A172 (cell line): ENCODE measurements around the gene TRMT112. TPM values are rescaled to one million over a fixed set of nuclear protein-coding genes. Genes with fewer than 3 reads are reported as not detected.

ENCODE experiments used
- DNase-seq: peaks from one replicate; pipeline ENCODE4 v3.0.0-alpha.2; 2015; ENCODE audit warnings: low spot score
- total RNA-seq: library from RNA; depleted of rRNA; stranded (reverse); fragments of >200 nt; shearing (Covaris generic); gene quantifications from 2 replicates; pipeline ENCODE4 v1.2.3, GENCODE V29; 2014

The TRMT112 gene
- total RNA-seq, 1 experiment from 2014 or later: 683 TPM

DNA sequence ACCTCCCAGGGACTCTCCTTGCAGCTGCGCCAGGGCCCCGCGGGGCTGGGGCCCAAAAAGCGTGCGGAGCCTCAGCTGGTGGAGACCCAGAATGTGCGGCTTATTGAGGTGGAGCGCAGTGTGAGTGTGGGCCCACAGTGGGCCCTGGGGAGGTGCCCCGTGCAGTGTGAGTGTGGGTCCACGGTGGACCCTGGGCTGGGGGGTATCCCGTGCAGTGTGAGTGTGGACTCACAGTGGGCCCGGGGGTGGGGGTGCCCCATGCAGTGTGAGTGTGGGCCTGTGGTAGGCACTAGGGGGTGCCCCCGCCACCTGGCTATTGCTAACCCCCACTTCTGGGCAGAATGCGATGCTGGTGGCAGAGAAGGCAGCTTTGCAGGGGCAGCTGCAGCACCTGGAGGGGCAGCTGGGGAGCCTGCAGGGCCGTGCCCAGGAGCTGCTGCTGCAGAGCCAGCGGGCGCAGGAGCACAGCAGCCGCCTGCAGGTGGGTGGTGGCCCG lies 33.8 kb upstream of the TRMT112 start:
- DNase-seq: no peak

DNA sequence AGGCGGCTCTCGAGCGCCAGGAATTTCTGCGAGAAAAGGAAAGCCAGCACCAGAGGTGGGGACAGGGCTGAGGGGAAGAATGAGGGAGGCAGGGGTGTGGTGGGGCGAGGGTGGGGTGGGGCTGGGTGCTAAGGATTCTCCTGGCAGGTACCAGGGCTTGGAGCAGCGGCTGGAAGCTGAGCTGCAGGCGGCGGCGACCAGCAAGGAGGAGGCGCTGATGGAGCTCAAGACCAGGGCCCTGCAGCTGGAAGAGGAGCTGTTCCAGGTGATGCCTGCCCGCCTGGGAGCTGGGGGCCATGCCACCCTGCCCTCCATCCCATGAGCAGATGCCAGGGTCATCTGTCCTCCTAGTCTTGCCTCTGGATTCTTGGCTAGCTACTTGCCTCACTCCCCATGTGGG lies 32.0 kb upstream of the TRMT112 start:
- DNase-seq: no peak

DNA sequence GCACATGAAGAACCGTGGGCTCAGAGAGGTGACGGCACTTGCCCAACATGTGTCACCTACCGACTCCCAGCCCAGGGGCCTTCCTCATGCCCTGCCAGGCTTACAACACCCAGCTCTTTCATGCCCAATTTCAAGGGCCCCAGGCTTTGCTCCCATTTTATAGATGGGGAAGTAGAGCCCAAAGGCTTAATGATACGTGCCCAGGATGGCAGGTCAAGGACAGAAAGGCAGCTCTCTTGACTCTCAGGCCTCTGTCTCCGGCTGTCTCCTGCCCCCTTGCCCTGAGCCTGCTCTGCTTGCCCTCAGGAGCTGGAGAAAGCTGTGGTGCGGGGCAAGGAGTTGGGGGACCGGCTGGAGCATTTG lies 31.6 kb upstream of the TRMT112 start:
- DNase-seq: no peak

DNA sequence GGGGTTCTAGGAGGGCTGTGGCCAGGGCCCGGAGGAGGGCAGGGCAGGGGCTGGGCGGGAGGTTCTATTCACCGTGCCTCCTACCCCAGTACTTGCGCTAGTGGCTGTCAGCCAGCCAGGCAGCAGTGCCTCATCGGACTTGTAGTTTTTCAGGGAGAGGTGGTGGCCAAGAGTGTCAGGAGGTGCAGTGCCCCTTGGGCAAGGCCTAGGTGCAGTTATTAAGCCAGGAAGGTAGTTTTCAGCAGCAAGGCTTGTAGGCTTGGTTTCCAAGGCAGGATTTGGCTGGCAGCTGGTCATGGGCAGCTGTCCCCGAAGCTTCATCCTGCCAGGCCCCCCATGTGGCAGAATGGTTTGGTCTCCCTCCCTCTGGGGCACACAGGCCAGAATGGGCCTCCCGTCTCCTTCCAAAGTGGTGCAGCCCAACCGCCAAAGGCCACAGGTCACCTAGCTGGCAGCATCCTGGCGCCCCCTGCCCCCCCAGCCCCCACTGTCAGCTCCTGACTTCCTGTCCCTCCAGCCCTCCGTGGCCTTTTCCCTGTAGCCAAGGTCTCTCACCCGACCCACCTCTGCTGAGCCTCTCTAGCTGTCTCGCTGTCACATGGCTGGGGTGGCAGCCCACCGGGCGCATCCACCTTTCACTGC lies 31.1 kb upstream of the TRMT112 start:
- no peak for DNase-seq

DNA sequence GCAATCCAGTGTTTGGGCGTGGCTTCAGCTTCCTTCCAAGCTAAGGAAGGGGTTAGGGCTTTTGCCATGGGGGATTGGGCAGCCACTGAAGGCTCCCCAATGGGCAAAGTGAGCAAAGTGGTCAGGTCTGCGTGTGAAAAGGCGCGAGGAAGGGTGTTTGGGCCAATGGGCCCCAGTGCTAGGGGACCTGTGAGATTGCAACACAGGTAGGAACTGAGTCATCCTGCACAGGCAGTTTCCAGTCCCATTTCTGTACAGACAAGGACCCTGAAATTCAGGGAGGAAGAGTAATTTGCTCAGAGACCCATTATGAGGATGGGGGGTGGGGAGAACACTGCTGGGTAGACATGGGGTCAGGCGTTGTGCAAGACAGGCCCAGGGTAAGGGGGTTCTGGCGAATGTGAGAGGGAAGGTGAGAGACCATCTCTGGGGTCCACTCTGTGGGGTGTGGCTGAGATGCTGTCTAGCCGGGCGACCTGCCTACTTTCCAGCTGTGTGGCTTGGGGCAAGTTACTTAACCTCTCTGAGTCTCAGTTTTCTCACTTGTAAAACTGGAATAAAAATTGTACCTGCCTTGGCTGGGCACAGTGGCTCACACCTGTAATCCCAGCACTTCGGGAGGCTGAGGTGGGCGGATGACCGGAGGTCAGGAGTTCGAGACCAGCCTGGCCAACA lies 30.0 kb upstream of the TRMT112 start:
- DNase-seq: no peak

DNA sequence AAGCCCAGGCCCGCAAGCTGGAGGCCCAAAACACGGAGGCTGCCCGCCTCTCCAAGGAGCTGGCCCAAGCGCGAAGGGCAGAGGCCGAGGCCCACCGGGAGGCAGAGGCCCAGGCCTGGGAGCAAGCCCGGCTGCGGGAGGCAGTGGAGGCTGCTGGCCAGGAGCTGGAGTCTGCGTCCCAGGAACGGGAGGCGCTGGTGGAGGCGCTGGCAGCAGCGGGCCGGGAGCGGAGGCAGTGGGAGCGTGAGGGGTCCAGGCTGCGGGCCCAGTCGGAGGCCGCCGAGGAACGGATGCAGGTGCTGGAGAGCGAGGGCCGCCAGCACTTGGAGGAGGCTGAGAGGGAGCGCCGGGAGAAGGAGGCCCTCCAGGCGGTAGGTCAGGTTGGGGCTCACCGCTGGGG lies 27.4 kb upstream of the TRMT112 start:
- DNase-seq: no peak

DNA sequence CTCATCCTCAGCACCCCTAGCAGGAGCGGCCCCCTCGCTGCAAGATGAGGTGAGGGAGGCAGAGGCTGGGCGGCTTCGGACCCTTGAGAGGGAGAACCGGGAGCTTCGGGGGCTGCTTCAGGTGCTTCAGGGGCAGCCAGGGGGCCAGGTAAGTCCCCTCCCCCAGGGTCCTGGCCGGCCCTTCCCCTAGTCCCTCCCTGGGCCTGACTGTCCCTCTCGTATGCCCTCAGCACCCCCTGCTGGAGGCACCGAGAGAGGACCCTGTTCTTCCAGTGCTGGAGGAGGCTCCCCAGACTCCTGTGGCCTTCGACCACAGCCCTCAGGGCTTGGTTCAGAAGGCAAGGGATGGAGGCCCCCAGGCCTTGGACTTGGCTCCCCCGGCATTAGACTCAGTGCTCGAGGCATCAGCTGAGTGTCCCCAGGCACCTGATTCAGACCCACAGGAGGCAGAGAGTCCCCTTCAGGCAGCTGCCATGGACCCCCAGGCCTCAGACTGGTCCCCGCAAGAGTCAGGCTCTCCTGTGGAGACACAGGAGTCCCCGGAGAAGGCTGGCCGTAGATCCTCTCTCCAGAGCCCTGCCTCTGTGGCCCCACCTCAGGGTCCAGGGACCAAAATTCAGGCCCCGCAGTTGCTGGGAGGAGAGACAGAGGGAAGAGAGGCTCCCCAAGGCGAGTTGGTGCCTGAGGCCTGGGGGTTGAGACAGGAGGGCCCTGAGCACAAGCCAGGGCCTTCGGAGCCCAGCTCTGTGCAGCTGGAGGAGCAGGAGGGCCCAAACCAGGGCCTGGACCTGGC lies 26.6 kb upstream of the TRMT112 start:
- DNase-seq: no peak

DNA sequence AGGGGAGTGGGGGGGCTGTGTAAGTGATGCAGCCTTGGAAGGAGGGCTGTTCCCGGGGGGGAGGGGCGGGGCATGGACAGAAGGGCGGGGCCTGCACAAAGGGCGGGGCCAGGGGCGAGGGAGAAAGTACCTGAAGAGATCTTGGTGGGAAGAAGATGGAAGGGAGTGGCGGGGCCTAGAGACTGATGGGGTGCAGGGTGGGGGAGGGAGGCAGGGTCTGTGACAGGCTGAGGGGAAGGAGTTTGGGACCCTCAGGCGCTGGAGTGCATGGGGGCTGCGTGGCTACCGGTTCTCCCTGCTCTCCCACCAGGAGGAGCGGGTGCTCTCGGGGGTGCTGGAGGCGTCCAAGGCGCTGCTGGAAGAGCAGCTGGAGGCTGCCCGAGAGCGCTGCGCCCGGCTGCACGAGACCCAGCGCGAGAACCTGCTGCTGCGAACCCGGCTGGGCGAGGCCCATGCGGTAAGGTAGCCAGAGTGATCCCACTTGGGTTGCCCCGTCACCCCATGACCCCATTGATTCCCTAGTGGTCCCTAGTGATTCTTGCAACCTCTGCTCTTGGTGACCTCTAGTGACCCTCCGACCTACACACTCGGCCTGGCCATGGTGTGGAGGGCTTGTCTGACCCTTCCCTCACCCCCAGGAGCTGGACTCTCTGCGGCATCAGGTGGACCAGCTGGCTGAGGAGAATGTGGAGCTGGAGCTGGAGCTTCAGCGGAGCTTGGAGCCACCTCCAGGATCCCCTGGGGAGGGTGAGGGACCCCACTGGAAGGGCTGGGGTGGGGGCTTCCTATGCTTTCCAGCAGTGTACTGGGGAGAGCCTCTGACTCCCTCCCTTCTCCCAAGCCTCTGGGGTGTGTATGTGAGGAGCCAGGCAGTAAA lies 25.7 kb upstream of the TRMT112 start:
- DNase-seq: no peak

DNA sequence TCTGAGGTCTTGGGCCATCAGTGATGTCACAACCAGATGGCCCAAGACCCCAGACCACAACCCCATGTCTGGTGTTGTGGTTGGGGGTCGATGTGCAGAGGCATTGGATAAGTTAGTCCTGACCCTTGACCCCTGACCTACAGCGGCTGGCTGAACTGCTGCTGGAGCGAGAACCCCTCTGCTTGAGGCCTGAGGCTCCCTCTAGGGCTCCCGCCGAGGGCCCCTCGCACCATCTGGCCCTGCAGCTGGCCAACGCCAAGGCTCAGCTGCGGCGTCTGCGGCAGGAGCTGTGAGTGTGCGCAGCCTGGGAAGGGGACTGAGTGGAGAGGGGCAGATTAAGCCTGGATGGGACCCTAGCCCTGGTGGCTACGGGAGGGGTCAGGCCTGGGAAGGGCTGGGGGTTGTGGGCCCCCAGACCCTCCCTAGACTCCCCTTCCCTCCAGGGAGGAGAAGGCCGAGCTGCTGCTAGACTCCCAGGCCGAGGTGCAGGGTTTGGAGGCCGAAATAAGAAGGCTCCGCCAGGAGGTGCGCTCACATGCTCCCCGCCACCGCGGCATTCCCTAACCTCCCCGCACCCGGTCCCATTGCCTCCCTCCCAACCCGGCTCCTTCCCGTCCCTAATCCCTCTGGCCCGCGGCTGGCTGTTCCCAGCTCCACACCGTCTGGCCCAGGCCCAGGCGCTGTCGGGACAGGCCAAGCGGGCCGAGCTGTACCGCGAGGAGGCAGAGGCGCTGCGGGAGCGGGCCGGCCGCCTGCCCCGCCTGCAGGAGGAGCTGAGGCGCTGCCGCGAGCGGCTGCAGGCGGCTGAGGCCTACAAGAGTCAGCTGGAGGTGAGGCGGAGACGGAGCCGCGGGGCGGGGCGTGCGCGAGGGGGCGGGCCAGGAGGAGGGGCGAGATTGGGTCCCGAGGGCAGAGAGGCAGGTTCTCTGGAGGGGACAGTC lies 24.8 kb upstream of the TRMT112 start:
- peak; percentile 72 for DNase-seq

DNA sequence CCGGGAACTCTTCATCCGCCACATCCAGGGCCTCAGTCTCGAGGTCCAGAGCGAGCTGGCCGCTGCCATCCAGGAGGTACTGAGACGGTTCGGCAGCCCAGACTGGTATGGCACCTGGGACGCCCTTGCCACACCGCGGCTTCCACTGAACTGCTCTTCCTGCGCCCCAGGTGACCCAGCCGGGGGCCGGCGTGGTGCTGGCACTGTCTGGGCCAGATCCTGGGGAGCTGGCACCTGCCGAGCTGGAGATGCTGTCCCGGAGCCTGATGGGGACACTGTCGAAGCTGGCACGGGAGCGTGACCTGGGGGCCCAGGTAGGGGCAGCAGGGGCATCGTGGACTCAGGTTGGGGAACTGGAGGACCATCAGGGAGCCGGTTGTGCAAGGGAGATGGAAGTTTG lies 24.1 kb upstream of the TRMT112 start:
- DNase-seq: no peak

DNA sequence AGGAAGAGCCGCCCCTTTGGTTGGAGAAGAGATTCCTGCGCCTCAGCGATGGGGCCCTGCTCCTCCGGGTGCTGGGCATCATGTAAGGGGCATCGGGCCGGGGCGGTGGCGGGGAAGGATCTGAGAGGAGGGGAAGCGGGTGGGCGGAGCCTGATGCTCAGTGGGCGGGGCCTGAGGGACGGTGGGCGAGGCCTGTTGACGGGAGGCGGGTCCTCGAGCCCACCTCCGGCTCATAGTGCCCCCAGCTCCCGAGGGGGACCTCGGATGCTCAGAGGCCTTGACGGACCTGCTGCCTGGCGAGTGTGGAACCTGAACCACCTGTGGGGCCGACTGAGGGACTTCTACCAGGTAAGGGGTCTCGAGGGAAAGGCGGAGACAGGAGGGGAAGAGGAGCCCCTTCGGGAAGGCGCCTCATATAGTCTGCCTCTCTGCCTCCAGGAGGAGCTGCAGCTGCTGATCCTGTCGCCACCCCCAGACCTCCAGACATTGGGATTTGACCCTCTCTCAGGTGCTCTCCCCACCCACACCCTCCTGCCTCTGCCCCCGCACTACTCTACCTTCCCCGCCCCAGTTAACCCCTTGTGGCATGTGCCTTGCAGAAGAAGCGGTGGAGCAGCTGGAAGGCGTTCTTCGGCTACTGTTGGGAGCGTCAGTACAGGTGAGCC lies 23.4 kb upstream of the TRMT112 start:
- no peak for DNase-seq

DNA sequence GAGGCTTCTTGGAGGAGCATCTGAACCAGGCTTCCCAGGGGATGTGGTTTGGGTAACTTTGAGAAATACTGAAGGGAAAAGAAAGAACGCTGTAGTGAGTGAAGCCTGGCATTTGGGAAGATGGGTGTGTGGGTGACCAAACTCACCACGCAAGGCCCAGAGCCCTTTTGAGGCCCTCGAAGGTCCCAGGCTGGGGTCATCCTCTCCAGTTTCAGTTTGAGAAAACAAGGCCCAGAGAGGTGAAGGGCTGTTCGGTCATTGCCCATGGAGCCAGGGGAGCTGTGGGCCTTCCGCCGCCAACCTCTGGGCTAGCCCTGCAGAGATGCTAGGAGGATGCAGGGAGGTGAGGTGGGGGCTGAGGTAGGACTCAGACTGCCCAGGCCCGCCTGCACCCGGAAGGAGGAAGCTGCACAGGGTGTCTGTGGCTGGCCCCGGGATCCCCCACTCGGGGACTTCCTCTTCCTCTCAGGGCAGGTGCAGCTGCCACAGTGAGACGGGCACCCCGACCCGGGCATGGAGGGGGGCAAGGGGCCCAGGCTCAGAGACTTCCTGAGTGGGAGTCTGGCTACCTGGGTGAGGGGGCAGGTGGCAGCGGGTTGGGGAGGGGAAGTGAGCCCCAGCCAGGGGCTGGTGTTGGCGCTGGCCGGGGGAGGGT lies 22.5 kb upstream of the TRMT112 start, which contains the start of gene CCDC88B:
CCDC88B (plus strand) TSS at position 451 of the 655 bp plus-strand sequence; CDS start at position 514, 63 bp downstream.
- DNase-seq: no peak

DNA sequence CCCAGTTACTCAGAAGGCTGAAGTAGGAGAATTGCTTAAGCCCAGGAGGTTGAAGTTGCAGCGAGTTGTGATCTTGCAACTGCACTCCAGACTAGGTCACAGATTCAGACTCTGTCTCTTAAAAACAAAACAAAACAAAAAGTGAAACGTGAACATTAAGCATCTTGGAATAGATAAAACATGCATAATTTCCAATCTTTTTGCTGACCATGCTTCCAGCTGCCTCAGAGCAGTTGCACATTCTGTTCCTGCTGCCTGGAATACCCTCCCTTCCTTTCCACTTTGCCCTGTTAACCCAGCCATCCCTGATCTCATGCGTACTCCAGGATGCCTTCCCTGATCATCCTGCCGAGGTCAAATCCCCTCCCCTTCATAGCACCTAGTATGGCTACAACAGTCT lies 21.9 kb upstream of the TRMT112 start:
- DNase-seq: no peak

DNA sequence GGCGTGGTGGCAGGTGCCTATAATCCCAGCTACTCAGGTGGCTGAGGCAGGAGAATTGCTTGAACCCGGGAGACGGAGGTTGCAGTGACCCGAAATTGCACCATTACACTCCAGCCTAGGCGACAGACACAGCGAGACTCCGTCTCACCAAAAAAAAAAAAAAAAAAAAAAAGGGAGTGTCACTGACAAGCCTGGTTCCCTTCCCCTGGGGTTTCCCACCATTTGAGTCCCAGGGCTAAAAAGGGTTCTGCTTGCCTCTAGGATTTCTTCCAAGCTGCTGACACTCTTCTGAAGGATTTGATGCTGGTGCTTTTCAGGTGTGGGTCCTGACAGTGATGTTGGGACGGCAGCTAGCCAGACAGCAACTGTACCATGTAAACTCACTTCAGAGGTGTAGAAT lies 21.4 kb upstream of the TRMT112 start:
- no peak for DNase-seq

DNA sequence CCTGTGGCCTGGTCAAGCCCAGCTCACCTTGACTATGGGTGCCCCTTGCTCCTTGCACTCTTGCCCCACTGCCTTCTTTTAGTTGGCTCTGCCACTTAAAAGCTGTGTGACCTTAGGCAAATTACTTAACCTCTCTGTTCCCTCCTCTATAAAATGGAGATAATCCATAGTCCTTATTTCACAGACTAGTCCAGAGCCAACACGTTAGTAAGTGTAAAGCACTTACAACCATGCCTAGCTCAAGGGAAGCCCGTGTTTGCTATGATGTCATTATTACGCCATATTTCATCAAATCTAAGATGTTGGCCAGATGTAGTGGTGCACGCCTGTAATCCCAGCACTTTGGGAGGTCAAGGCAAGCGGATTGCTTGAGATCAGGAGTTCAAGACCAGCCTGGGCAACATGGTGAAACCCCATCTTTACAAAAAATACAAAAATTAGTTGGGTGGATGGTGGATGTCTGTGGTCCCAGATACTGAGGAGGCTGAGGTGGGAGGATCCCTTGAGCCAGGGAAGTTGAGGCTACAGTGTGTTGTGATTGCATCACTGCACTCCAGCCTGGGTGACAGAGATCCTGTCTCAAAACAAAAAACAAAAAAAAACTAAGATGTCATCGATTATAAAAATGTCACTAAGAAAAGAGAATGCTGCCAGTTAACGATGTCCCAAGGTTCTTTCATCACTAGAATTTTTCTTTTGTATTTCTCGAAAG lies 20.3 kb upstream of the TRMT112 start:
- DNase-seq: no peak

DNA sequence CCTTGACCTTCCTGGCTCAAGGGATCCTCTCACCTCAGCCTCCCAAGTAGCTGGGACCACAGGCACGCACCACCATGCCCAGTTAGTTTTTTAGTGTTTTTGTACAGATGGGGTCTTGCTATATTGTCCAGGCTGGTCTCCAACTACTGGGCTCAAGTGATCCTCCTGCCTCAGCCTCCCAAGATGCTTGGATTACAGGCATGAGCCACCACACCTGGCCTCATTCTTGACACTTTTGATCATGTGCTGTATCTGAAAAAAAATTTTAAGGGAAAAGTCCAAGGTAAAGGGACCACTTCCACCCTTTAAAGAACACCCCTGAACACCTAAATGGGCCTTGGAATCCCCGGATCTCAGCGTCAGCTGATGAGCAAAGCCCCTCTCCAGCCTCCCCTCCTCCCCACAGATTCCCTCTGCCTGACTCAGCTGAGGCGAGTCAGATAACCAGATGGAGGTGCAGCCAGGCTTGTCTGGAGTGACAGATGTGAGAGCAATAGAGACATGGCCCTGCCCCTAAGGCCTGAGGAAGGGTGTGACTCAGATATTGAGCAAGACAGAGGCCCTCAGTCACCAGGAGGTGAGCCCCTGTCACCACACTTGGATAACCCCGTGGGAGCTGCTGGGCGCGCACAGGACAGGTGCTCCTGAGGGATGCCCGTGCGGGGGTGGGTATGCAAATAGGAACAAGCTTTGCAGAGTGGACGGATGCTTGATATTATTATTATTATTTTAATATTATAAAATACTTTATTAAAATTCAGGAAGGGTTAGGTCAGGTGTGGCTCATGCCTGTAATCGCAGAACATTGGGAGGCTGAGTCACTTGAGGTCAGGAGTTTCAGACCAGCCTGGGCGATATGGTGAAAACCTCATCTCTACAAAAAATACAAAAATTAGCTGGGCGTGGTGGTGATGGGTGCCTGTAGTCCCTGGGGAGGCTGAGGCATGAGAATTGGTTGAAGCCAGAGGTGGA lies 17.7 kb upstream of the TRMT112 start:
- DNase-seq: peak; percentile 99

DNA sequence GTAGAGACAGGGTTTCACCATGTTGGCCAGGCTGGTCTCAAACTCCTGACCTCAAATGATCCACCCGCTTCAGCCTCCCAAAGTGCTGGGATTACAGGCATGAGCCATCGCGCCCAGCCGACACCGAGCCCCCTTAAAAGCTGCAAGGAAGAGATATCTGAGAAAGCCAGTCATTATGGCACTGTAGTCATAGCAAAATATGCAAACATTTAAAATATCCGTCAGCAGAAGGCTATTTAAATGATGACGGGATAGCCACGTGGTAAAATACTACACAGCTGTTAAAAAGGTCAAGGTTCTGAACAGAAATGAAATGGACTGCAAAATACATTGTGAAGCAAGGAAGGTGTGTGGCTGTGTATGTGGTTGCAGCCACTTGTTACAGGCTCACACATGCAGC lies 16.2 kb upstream of the TRMT112 start:
- DNase-seq: no peak
